C4-2B (cell line): ENCODE results near the gene NOXO1.

Source experiments
- H3K27ac ChIP-seq: fragments of 450-650 bp; 2 replicates; pipeline ENCODE4 v1.5.1; 2017
- CTCF ChIP-seq: fragments of 450-650 bp; conservative IDR thresholded peaks from 2 replicates; pipeline ENCODE4 v1.5.1; 2017; ENCODE audit warnings: mild to moderate bottlenecking
- ZFX ChIP-seq: fragments of 450-650 bp; IDR thresholded peaks from 2 replicates; pipeline ENCODE4 v1.6.1; 2017

The NOXO1 gene

DNA sequence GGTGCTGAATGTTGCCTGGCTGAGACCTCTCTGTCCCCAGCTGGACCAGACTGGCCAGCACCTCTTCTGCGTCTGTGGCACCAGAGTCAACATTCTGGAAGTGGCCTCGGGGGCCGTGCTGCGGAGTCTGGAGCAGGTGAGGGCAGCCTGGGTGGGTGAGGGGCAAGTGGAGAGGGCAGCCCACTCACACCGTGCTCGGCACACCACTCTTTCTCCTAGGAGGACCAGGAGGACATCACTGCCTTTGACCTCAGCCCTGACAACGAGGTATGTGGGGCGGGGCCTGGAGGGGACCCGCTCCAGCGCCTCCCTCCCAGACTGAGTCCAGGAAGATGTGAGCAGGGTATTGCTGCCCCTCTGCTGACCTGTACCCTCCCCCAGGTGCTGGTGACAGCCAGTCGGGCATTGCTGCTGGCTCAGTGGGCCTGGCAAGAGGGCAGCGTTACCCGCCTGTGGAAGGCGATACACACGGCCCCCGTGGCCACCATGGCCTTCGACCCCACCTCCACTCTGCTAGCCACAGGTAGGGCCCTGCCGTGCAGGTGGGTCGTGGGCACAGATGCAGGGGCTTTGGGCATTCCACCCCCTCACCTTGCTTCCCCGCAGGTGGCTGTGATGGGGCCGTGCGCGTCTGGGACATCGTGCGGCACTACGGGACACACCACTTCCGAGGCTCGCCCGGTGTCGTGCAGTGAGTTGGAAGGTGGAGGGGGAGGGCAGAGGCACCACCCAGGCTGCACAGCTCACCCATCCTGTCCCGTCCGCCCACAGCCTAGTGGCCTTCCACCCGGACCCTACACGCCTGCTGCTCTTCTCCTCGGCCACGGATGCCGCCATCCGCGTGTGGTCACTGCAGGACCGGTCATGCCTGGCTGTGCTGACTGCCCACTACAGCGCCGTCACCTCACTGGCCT is 6.9 kb downstream of the NOXO1 start:
- TF ChIP-seq ZFX (no peak), CTCF (no peak)

DNA sequence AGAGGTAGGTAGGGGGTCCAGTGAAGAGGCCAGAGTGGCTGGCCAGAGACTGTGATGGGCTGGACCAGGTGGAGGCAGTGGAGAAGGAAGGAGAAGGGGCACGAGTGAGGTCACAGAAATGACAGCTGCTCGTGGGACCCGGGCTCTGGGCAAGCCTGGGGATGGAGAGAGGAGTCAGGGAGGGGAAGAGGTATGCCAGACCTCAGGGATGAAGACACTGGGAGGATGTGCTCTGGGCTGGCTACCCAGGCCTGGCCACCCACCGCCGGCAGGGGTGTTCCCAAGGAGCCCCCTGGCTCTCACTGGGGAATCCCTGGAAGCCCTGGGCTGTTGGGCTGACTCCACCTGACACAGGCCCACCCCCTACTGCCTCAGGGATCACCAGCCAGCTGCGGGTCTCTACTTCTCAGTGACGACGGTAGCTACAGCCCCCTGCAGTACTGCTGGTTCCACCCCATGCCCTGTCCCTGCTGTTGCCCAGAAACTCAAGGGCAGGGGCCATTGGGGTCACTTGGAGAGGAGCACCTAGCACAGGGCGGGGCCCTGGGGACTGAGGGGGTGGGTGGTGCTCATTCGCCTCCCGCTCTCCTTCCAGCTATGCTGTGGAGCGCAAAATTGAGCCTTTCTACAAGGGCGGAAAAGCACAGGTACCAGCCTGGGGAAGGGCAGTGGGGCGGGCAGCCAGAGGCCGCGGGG is 7.7 kb downstream of the NOXO1 start:
- TF ChIP-seq ZFX (no peak), CTCF (no peak)
- H3K27ac ChIP-seq, result no peak overlapping the region; the same call in 1 of the 2 replicates

More for the DNA sequence above, 6.9 kb downstream of the NOXO1 start:
- no peak overlapping the region for H3K27ac ChIP-seq

DNA sequence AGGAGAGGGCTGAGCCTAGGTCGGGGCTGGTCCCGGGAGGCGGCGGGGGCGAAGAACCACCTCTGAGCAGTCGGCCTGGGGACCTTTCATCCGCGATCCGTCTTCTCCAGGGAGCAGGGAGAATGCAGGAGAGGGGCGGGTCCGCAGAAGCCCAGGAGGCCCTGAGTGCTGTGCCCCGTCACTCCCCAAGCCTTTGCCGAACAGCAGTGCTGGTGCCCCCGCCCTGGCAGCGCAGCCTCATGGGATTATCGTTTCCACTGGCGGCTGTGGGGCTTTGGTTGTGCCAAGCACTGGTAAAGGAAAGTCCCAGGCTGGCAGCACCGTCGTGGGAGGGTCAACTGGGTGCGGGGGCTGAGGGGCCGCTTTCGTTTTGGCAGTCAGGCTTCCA is 8.8 kb downstream of the NOXO1 start:
- TF ChIP-seq CTCF (no peak), ZFX (no peak)
- H3K27ac ChIP-seq, result peak overlapping the region; percentile 89

DNA sequence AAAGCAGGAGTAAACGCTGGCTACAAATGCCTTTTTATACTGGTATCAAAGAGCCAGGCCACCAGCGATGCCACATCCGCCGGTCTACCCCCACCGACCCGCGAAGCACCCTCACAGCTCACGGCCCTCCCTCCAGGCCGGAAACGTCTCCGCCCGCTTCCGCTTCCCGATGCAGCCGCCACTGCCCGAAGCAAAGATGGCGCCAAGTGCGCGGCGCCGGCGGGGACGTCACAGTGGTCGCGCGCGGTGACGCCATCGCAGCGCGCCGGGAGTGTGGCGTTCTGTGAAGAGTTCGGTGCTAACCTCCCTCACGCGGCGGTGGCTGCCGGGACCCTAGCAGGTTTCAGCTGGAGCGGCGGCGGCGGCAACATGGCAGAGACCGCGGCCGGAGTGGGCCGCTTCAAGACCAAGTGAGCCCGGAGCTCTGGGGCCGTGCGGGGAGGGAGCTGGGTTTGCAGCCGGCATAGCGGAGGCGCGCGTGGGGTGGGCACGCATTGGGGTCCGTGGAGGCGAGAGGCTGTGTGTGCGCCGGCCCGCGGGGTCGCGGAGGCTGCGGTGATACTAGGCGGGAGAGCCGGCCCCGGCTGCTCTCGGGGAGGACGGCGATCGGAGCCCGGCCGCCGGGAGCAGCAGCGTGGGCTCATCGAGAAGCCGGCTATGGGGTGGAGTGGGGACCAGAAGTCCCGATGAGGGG is 9.3 kb downstream of the NOXO1 start, which contains the start of gene TBL3:
Gene TBL3 (plus strand): TSS at position 258 of the 694 bp plus-strand sequence. CDS start 112 bp downstream, at position 370.
- TF ChIP-seq ZFX, result peak; percentile 22; the same call in 1 of the 2 replicates
- TF ChIP-seq CTCF, result no peak

DNA sequence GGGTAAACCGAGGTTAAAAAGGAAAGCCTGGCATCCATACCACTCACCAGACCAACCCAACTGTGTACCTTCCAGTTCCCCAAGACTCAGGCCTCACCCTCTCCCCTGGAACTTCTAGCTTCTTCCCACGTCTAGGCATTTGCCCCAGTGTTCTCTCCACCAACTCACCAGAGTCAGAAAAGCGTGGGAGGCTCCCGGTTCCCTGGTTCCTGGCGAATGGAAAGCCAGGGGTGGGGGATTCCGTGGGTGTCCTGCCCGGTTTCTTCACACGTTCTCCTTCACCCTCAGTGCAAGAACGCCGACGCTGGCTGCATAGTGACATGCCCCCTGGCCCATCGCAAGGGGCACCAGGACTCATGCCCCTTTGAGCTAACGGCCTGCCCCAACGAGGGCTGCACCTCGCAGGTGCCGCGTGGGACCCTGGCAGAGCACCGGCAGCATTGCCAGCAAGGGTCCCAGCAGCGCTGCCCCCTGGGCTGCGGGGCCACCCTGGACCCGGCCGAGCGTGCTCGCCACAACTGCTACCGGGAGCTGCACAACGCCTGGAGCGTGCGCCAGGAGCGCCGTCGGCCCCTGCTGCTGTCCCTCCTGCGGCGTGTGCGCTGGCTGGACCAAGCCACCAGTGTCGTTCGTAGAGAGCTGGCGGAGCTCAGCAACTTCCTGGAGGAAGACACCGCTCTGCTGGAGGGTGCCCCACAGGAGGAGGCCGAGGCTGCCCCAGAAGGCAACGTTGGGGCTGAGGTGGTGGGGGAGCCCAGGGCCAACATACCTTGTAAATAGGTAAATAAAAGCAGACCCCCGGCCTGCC is 12.9 kb downstream of the NOXO1 start:
- no peak overlapping the region for H3K27ac ChIP-seq
- TF ChIP-seq CTCF (no peak), ZFX (no peak)

More for the DNA sequence above, 9.3 kb downstream of the NOXO1 start, which contains the start of gene TBL3:
- H3K27ac ChIP-seq, result peak within 1 kb of the TSS; percentile 89

GRCh38 chr16:1966460-1966859 is 14.8 kb downstream of the NOXO1 start, which contains the start of gene RNF151:
Gene RNF151, plus strand, starts transcription at chr16:1966856. Its CDS starts 26 bp downstream, at chr16:1966882.
- TF ChIP-seq ZFX, result no peak
- no peak for TF ChIP-seq CTCF
- peak within 1 kb of the TSS; percentile 97 for H3K27ac ChIP-seq
